AG04450 (cell line): ENCODE results near the gene EMC6. TPM values are rescaled to one million over a fixed set of nuclear protein-coding genes. Genes with fewer than 3 reads are reported as not detected.

Experiments used
- CTCF ChIA-PET: fragments of 300-600, 350-600 bp; formaldehyde crosslinking; extraction: SDS; loops from one replicate; lab custom pipeline; 2022; ENCODE audit warnings: antibody characterized with exemption, inconsistent platforms; lab: Charles Lee
- POLR2A ChIA-PET: fragments of 350-600 bp; formaldehyde crosslinking; extraction: SDS; loops from one replicate; lab custom pipeline; 2021; ENCODE audit warnings: antibody characterized with exemption, inconsistent platforms; lab: Yijun Ruan, JAX
- DNase-seq: peaks from one replicate; pipeline ENCODE4 v3.0.0-alpha.2; 2011; ENCODE audit warnings: low read depth, low spot score
- H3K27ac ChIP-seq: one replicate; pipeline ENCODE4 v1.5.1; 2012; ENCODE audit warnings: low read depth, low read length, control low read depth
- H3K27me3 ChIP-seq: one replicate; pipeline ENCODE4 v1.6.0; 2012; ENCODE audit warnings: low read length; ENCODE audit not compliant: control insufficient read depth, insufficient read depth
- H3K4me3 ChIP-seq: 2 replicates; pipeline ENCODE4 v1.5.1; 2011; ENCODE audit warnings: mild to moderate bottlenecking, low read depth, low read length, control low read depth
- H3K9me3 ChIP-seq: 2 replicates; pipeline ENCODE4 v1.5.1; 2012; ENCODE audit warnings: low read length; ENCODE audit not compliant: control insufficient read depth, insufficient read depth
- CTCF ChIP-seq: IDR thresholded peaks from 2 replicates; pipeline ENCODE4 v1.5.1; 2011; ENCODE audit warnings: low read depth, low read length, control low read depth, inconsistent platforms
- polyA plus RNA-seq: library from polyadenylated mRNA; depleted of rRNA; stranded (reverse); fragments of >200 nt; gene quantifications from 2 replicates; pipeline ENCODE4 v1.2.3, GENCODE V29; 2011

The EMC6 gene
- polyA plus RNA-seq, 1 experiment = 23.4 TPM

GRCh38 chr17:3627769-3628167, 40.8 kb upstream of the EMC6 start:
- no peak for TF ChIP-seq CTCF
- Histone ChIP-seq H3K4me3 (no peak overlapping the region), H3K9me3 (no peaks in the 10 kb centered on the region; the same call in 1 of the 2 replicates), H3K27ac (no peak overlapping the region), H3K27me3 (no peaks in the 10 kb centered on the region)
- ChIA-PET CTCF (no interaction called here), POLR2A (no interaction called here)
- no peak for DNase-seq

GRCh38 chr17:3630781-3631180, 37.8 kb upstream of the EMC6 start:
- CTCF ChIA-PET = no interaction called here
- no peak overlapping the region for H3K4me3 ChIP-seq
- H3K9me3 ChIP-seq = no peaks in the 10 kb centered on the region
- H3K27ac ChIP-seq = no peak overlapping the region
- no peaks in the 10 kb centered on the region for H3K27me3 ChIP-seq
- TF ChIP-seq CTCF = no peak
- POLR2A ChIA-PET = no interaction called here
- no peak for DNase-seq

GRCh38 chr17:3632287-3632686, 36.3 kb upstream of the EMC6 start:
- Histone ChIP-seq H3K27ac (no peak overlapping the region), H3K9me3 (no peaks in the 10 kb centered on the region), H3K4me3 (no peak overlapping the region), H3K27me3 (no peaks in the 10 kb centered on the region)
- no peak for DNase-seq
- no peak for TF ChIP-seq CTCF
- ChIA-PET POLR2A (no interaction called here), CTCF (interaction anchor here (0.6 kb wide), 2 partner anchors 19 to 819 kb away, joined by 3 to 15 read pairs; no protein-coding TSS in a partner anchor)

GRCh38 chr17:3635474-3636153, 33.0 kb upstream of the EMC6 start:
- no peak overlapping the region for H3K27ac ChIP-seq
- no peak for TF ChIP-seq CTCF
- no peaks in the 10 kb centered on the region for H3K27me3 ChIP-seq
- H3K9me3 ChIP-seq = no peaks in the 10 kb centered on the region
- ChIA-PET POLR2A (interaction anchor here (0.7 to 2.3 kb wide), 8 partner anchors 13 to 587 kb away, joined by 3 to 32 read pairs (median 3); partner anchors contain the start of gene TAX1BP3), CTCF (interaction anchor here (0.6 to 2.7 kb wide), 4 partner anchors 12 to 1629 kb away, joined by 3 to 13 read pairs (median 6); no protein-coding TSS in a partner anchor)
- H3K4me3 ChIP-seq = peak overlapping the region; percentile 84
- DNase-seq = no peak
